Tibial artery (tissue), 4 donors: ENCODE results near the gene KCNA4.

Experiments
- DNase-seq, 2 donors: peaks; one replicate each; pipeline ENCODE4 v3.0.0-alpha.2; 2019
- H3K27ac ChIP-seq, 2 donors: fragments of 200-600 bp; sonication (generic) in 1 of 2; 1 replicate in 1 of 2; 2 replicates in 1 of 2; pipeline ENCODE4 v1.5.1; 2018 to 2019; ENCODE audit warnings: mild to moderate bottlenecking in 1 of 2
- H3K27me3 ChIP-seq, 2 donors: fragments of 200-600 bp; sonication (generic) in 1 of 2; one replicate each; pipeline versions ENCODE4 v1.5.1 to v1.6.0; 2016 to 2019
- H3K36me3 ChIP-seq, 3 donors: fragments of 200-600 bp; sonication (generic) in 2 of 3; one replicate each; pipeline ENCODE4 v1.5.1; 2016 to 2019; ENCODE audit warnings: mild to moderate bottlenecking in 2 of 3
- H3K4me1 ChIP-seq, 4 donors: fragments of 200-600 bp; sonication (generic) in 2 of 4; 1 replicate in 3 of 4; 2 replicates in 1 of 4; pipeline ENCODE4 v1.5.1; 2016 to 2019
- H3K4me3 ChIP-seq, 2 donors: fragments of 200-600 bp; sonication (generic) in 1 of 2; 1 replicate in 1 of 2; 2 replicates in 1 of 2; pipeline ENCODE4 v1.5.1; 2018 to 2019; ENCODE audit warnings: mild to moderate bottlenecking in 2 of 2
- H3K9me3 ChIP-seq, 3 donors: fragments of 200-600 bp; sonication (generic) in 1 of 3; one replicate each; pipeline ENCODE4 v1.5.1; 2016 to 2019
- intact Hi-C: fragments of 100-400 bp; cut with DNase I; formaldehyde crosslinking; loops from one replicate; pipeline ENCODE4 v1.15.0; 2023; ENCODE audit warnings: low total_unique reads
- TF ChIP-seq, protein P1 (sequence below), 2 experiments: fragments of 200-600 bp in 1 of 2; fragments of 450-650 bp in 1 of 2; IDR thresholded peaks; one replicate each; pipeline ENCODE4 v1.5.1; 2017 to 2019; ENCODE audit warnings: antibody characterized with exemption in 2 of 2, mild to moderate bottlenecking in 1 of 2, moderate library complexity in 1 of 2

The KCNA4 gene

GRCh38 chr11:30012346-30012745 lies 4.5 kb downstream of the KCNA4 start:
- TF ChIP-seq, protein P1, sequence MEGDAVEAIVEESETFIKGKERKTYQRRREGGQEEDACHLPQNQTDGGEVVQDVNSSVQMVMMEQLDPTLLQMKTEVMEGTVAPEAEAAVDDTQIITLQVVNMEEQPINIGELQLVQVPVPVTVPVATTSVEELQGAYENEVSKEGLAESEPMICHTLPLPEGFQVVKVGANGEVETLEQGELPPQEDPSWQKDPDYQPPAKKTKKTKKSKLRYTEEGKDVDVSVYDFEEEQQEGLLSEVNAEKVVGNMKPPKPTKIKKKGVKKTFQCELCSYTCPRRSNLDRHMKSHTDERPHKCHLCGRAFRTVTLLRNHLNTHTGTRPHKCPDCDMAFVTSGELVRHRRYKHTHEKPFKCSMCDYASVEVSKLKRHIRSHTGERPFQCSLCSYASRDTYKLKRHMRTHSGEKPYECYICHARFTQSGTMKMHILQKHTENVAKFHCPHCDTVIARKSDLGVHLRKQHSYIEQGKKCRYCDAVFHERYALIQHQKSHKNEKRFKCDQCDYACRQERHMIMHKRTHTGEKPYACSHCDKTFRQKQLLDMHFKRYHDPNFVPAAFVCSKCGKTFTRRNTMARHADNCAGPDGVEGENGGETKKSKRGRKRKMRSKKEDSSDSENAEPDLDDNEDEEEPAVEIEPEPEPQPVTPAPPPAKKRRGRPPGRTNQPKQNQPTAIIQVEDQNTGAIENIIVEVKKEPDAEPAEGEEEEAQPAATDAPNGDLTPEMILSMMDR (IDR thresholded peaks at IDR 0.05), result no peak
- H3K36me3 ChIP-seq, result no peaks in the 10 kb centered on the region
- peaks cover 0 to 14% (median 12%) of the 10 kb centered on the region in 4 donors for H3K4me1 ChIP-seq
- H3K9me3 ChIP-seq, result no peaks in the 10 kb centered on the region
- intact Hi-C loops, result no loop called here
- peaks cover 0 to 23% of the 10 kb centered on the region in 2 donors for H3K27me3 ChIP-seq
- H3K4me3 ChIP-seq, result no peak overlapping the region
- H3K27ac ChIP-seq, result no peak overlapping the region
- DNase-seq, result no peak

DNA sequence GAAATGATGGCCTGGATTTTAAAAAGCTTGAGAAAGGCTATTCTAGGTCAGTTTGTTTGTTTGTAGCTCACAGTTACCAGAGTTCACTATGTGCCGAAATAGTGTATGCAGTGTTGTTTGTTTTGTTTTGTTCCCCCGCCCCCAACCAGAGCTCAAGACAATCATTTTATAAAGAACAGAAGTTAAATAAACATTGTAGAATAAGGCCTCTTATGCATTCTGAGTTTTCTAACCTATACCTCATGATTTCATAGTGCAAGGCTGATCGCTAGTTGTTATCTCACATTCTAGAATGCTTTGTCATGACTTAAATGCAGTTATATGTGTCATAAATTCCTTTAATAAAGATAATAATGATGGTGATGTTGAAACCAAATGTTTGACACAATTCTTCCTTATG lies 7.8 kb downstream of the KCNA4 start:
- Histone ChIP-seq H3K27ac (no peak overlapping the region), H3K36me3 (no peaks in the 10 kb centered on the region), H3K27me3 (peaks cover 0 to 5% of the 10 kb centered on the region in 2 donors), H3K9me3 (no peaks in the 10 kb centered on the region), H3K4me3 (no peak overlapping the region), H3K4me1 (no peaks in the 10 kb centered on the region)
- intact Hi-C loops, result no loop called here
- DNase-seq, result no peak
- TF ChIP-seq, protein P1 (IDR thresholded peaks at IDR 0.05), result no peak

DNA sequence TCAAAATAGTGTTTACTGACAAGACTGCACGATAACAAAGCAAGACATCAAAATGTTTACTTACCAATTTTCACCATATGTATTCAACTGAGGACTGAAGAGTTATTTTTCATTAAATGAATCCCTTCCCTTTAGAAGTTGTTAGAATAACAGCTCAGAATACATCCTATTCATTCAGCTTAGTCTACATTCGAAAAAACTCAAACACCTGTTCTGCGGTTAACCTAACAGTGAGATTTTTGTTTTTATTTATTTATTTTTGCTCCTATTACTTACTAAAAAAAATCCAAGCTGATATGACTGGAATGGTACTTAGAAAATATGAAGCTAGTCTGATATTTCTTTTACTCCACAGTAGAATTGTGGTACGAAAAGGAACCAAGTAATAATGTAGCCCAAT lies 10.0 kb downstream of the KCNA4 start:
- TF ChIP-seq, protein P1 (IDR thresholded peaks at IDR 0.05), result no peak
- intact Hi-C loops, result no loop called here
- DNase-seq, result no peak
- Histone ChIP-seq H3K4me3 (no peak overlapping the region), H3K27me3 (no peaks in the 10 kb centered on the region), H3K9me3 (no peaks in the 10 kb centered on the region), H3K36me3 (no peaks in the 10 kb centered on the region), H3K27ac (no peak overlapping the region), H3K4me1 (no peaks in the 10 kb centered on the region)

DNA sequence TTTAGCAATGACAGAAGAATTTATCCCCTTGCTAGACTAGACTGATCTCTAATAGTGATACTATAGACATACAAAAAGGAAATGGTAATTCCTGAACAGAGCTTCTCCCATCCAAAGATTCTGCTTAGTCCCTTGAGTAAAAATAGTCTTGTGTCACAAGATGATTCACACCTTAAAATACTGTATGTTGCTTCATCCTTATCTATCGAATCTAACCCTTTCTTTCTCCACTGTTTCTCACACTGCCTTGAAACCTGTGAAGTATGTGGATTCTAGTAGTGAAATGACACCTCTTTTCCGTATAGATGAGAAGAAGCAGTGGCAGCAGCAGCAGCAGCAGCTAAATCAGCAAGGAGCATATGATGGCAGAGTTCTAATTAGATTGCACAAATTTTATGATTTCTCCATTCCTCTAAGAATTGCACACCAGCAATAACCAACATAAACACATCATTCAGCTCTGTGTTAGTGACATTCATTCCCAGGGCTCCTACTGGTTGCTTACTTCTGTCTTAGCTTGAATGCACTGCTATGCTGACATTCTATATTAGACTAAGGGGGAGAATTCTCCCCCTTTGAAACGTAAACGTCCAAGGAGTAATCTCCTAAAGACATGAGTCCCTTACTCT lies 14.6 kb downstream of the KCNA4 start:
- H3K9me3 ChIP-seq, result no peaks in the 10 kb centered on the region
- no peaks in the 10 kb centered on the region for H3K27me3 ChIP-seq
- H3K36me3 ChIP-seq, result no peaks in the 10 kb centered on the region
- no peak for DNase-seq
- no peak overlapping the region for H3K4me3 ChIP-seq
- no peaks in the 10 kb centered on the region for H3K4me1 ChIP-seq
- TF ChIP-seq, protein P1 (IDR thresholded peaks at IDR 0.05), result no peak
- H3K27ac ChIP-seq, result no peak overlapping the region
- intact Hi-C loops, result no loop called here

- Histone ChIP-seq H3K27ac (no peak overlapping the region), H3K27me3 (no peaks in the 10 kb centered on the region), H3K36me3 (no peaks in the 10 kb centered on the region), H3K9me3 (no peaks in the 10 kb centered on the region), H3K4me3 (no peak overlapping the region), H3K4me1 (no peaks in the 10 kb centered on the region)
- no peak for DNase-seq
- TF ChIP-seq, protein P1 (IDR thresholded peaks at IDR 0.05), result no peak
- intact Hi-C loops, result no loop called here
These were observed 15.7 kb downstream of the KCNA4 start for GRCh38 chr11:30000986-30001750.
